ENCODE data around the gene FNBP1L. TPM values are rescaled to one million over a fixed set of nuclear protein-coding genes. Genes with fewer than 3 reads are reported as not detected.

Gene FNBP1L
- total RNA-seq, 4 donors from 2014 or later, result 68.7 to 86.0 (median 72.9) TPM

- 91 to 95% methylated on average over 6 of the region's 6 CpGs for WGBS, 2 donors
- no peaks in the 10 kb centered on the region for H3K27me3 ChIP-seq
- intact Hi-C loops (cut with DNase I), result no loop called here
- H3K36me3 ChIP-seq, result no peaks in the 10 kb centered on the region
- no peak overlapping the region for H3K27ac ChIP-seq
- TF ChIP-seq POLR2A (IDR thresholded peaks at IDR 0.05) (no peak), CTCF (IDR thresholded peaks at IDR 0.05) (no peak)
- H3K4me3 ChIP-seq (replicated peaks in 1 of 3), result no peak overlapping the region
- peaks cover 4 to 7% of the 10 kb centered on the region in 2 donors for H3K4me1 ChIP-seq
- DNase-seq, result no peak
- no peaks in the 10 kb centered on the region for H3K9me3 ChIP-seq
These were observed 151.6 kb downstream of the FNBP1L start for GRCh38 chr1:93599479-93599878.

GRCh38 chr1:93600663-93601062 lies 152.7 kb downstream of the FNBP1L start:
- Histone ChIP-seq H3K4me1 (peaks cover 7 to 8% of the 10 kb centered on the region in 2 donors), H3K4me3 (replicated peaks in 1 of 3) (no peak overlapping the region), H3K27me3 (no peaks in the 10 kb centered on the region), H3K36me3 (no peaks in the 10 kb centered on the region), H3K27ac (no peak overlapping the region), H3K9me3 (no peaks in the 10 kb centered on the region)
- intact Hi-C loops (cut with DNase I), result no loop called here
- WGBS, 2 donors, result 97 to 100% methylated on average over 1 to 2 of the region's 2 CpGs
- DNase-seq, result no peak
- no peak for TF ChIP-seq POLR2A (IDR thresholded peaks at IDR 0.05)
- TF ChIP-seq CTCF (IDR thresholded peaks at IDR 0.05), result no peak

- peaks cover 7 to 8% of the 10 kb centered on the region in 2 donors for H3K4me1 ChIP-seq
- H3K27ac ChIP-seq, result no peak overlapping the region
- WGBS, 2 donors, result 70 to 83% methylated on average over 1 of the region's 1 CpG
These were observed 153.8 kb downstream of the FNBP1L start for GRCh38 chr1:93601686-93602085.

DNA sequence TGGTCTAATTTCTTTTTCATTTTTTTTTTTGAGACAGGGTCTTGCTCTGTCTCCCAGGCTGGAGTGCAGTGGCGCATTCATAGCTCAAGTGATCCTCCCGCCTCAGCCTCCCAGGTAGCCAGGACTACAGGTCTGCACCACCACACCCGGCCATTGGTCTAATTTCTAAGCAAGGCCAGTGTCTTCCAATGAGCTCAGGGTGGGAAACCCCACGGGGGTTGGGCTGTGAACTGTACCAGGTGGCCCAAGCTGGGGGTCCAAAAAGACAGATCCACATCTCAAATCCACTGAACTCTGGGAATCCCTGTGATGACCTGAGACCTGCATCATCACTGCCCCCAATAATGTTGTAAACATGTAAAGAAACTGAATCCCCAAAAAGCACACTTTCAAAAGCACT lies 154.2 kb downstream of the FNBP1L start:
- H3K36me3 ChIP-seq, result no peaks in the 10 kb centered on the region
- no peak overlapping the region for H3K4me3 ChIP-seq (replicated peaks in 1 of 3)
- no peak overlapping the region for H3K27ac ChIP-seq
- no peaks in the 10 kb centered on the region for H3K27me3 ChIP-seq
- H3K9me3 ChIP-seq, result no peaks in the 10 kb centered on the region
- WGBS, 2 donors, result 96 to 100% methylated on average over 4 of the region's 4 CpGs
- peaks cover 7 to 8% of the 10 kb centered on the region in 2 donors for H3K4me1 ChIP-seq
- no peak for DNase-seq
- TF ChIP-seq POLR2A (IDR thresholded peaks at IDR 0.05), result no peak
- TF ChIP-seq CTCF (IDR thresholded peaks at IDR 0.05), result no peak
- intact Hi-C loops (cut with DNase I), result no loop called here

More at GRCh38 chr1:93601686-93602085, 153.8 kb downstream of the FNBP1L start:
- H3K27me3 ChIP-seq, result no peaks in the 10 kb centered on the region
- no peak for DNase-seq
- no peak overlapping the region for H3K4me3 ChIP-seq (replicated peaks in 1 of 3)
- no peaks in the 10 kb centered on the region for H3K9me3 ChIP-seq
- TF ChIP-seq CTCF (IDR thresholded peaks at IDR 0.05) (no peak), POLR2A (IDR thresholded peaks at IDR 0.05) (no peak)
- H3K36me3 ChIP-seq, result no peaks in the 10 kb centered on the region
- intact Hi-C loops (cut with DNase I), result no loop called here

- DNase-seq, result no peak
- no peaks in the 10 kb centered on the region for H3K9me3 ChIP-seq
- H3K4me3 ChIP-seq (replicated peaks in 1 of 3), result no peak overlapping the region
- intact Hi-C loops (cut with DNase I), result no loop called here
- no peak overlapping the region for H3K27ac ChIP-seq
- H3K27me3 ChIP-seq, result no peaks in the 10 kb centered on the region
- peaks cover 8 to 15% of the 10 kb centered on the region in 2 donors for H3K4me1 ChIP-seq
- H3K36me3 ChIP-seq, result no peaks in the 10 kb centered on the region
- WGBS, 2 donors, result 89 to 93% methylated on average over 3 of the region's 3 CpGs
- TF ChIP-seq POLR2A (IDR thresholded peaks at IDR 0.05) (no peak), CTCF (IDR thresholded peaks at IDR 0.05) (no peak)
These were observed 155.2 kb downstream of the FNBP1L start for GRCh38 chr1:93603106-93603505.
